ENCODE results near the gene PIGN. TPM values are rescaled to one million over a fixed set of nuclear protein-coding genes. Genes with fewer than 3 reads are reported as not detected.

Gene PIGN
- total RNA-seq, 1 experiment from 2014 or later = 30.9 TPM

GRCh38 chr18:62023536-62023935, 163.3 kb downstream of the PIGN start:
- no peak overlapping the region for H2BK120ac ChIP-seq (ENCODE audit: low read depth, low read length, poor library complexity, severe bottlenecking)
- H4K5ac ChIP-seq (ENCODE audit: insufficient read length, low read depth, low read length) = no peak overlapping the region
- H3K18ac ChIP-seq (ENCODE audit: insufficient read length, low read depth, low read length) = no peak overlapping the region
- H3K27ac ChIP-seq (ENCODE audit: insufficient read length, low read depth, low read length) = no peak overlapping the region
- no peak for DNase-seq
- no peak overlapping the region for H2BK15ac ChIP-seq (ENCODE audit: low read depth, low read length)
- Mint-ChIP-seq H3K27ac (no peak overlapping the region), H3K9me3 (no peaks in the 10 kb centered on the region), H3K27me3 (ENCODE audit: low read depth) (no peaks in the 10 kb centered on the region; the same call in 1 of the 2 replicates), H3K36me3 (ENCODE audit: insufficient read depth in 1 of 3, low read depth in 3 of 3) (no peaks in the 10 kb centered on the region; a peak in 1 of 7 replicates), H3K4me3 (no peak overlapping the region), H3K4me1 (peaks cover 13 to 14% of the 10 kb centered on the region in 2 experiments)
- H3K4me1 ChIP-seq (ENCODE audit: insufficient read depth, low read length) = peaks cover 4% of the 10 kb centered on the region; the same call in 1 of the 2 replicates
- H3K79me1 ChIP-seq (ENCODE audit: insufficient read depth, low read depth, low read length, poor library complexity, severe bottlenecking) = no peaks in the 10 kb centered on the region
- no peak overlapping the region for H3K4me2 ChIP-seq (ENCODE audit: insufficient read depth, insufficient read length, low read length)
- no peak overlapping the region for H3K4ac ChIP-seq (ENCODE audit: low read depth, low read length)
- H3K9ac ChIP-seq (ENCODE audit: extremely low read depth, insufficient read length, low read length) = no peak overlapping the region
- H4K91ac ChIP-seq (ENCODE audit: insufficient read length, low read depth, low read length) = no peak overlapping the region
- H2BK5ac ChIP-seq (ENCODE audit: insufficient read length, low read length) = no peak overlapping the region
- no peaks in the 10 kb centered on the region for H3K23me2 ChIP-seq (ENCODE audit: insufficient read length, low read depth, low read length, poor library complexity, severe bottlenecking)
- no peak overlapping the region for H2AK5ac ChIP-seq (ENCODE audit: insufficient read length, low read length)
- H3K23ac ChIP-seq (ENCODE audit: insufficient read length, low read depth, low read length) = no peak overlapping the region
- no peak overlapping the region for H2BK20ac ChIP-seq (ENCODE audit: low read depth, low read length, poor library complexity, severe bottlenecking)
- H2BK12ac ChIP-seq (ENCODE audit: insufficient read length, low read depth, low read length) = no peak overlapping the region
- H4K8ac ChIP-seq (replicated peaks; ENCODE audit: insufficient read length, low read depth, low read length) = no peak overlapping the region
- H3T11ph ChIP-seq (ENCODE audit: low read length) = no peak overlapping the region
- H3K14ac ChIP-seq (ENCODE audit: insufficient read depth, low read length) = no peak overlapping the region
- H4K20me1 ChIP-seq (ENCODE audit: control insufficient read depth, insufficient read depth, insufficient read length) = no peaks in the 10 kb centered on the region
- no peaks in the 10 kb centered on the region for H3K79me2 ChIP-seq (ENCODE audit: insufficient read depth, low read length)
- WGBS (ENCODE audit: extremely low coverage, insufficient read length, low lambda C conversion rate) = no CpG with 5 or more reads among the region's 1 CpG
- H2AFZ ChIP-seq (ENCODE audit: low read length) = no peak overlapping the region
- TF ChIP-seq CTCF (conservative IDR thresholded peaks at IDR 0.05) = no peak
- no peaks in the 10 kb centered on the region for H3K9me3 ChIP-seq (ENCODE audit: control insufficient read depth, low read depth, low read length)
- H3K56ac ChIP-seq (ENCODE audit: insufficient read length, low read depth, low read length) = no peak overlapping the region
- H3K27me3 ChIP-seq (ENCODE audit: insufficient read depth, low read length) = no peaks in the 10 kb centered on the region

Data from H9 (cell line).